GM21360 (cell line): ENCODE results near the gene CHN2.

ENCODE experiments used
- ATAC-seq: cut with Tn5 transposase; IDR thresholded peaks from one replicate; pipeline ENCODE4 v1.9.1; 2021; ENCODE audit warnings: mild to moderate bottlenecking, moderate library complexity; ENCODE audit not compliant: unreplicated experiment

Gene CHN2

DNA sequence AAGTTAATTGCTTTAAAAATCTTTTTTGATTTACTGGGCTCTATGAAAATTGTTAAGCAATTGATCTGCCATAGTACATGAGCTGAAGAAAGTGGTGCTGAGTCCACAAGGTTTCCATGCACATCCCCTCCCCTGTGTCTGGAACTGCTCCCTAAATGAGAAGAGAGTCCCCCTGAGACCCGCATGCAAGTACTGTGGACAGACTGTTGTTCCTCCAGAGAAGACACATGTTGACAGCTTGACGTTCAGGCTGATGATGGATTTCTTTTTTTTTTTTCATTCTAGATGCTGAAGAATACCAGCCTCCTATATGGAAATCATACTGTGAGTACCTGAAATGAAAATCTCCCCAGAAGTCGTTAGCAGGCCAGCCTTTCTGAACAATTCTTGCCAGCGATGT is 159.8 kb downstream of the CHN2 start:
- no peak for ATAC-seq

DNA sequence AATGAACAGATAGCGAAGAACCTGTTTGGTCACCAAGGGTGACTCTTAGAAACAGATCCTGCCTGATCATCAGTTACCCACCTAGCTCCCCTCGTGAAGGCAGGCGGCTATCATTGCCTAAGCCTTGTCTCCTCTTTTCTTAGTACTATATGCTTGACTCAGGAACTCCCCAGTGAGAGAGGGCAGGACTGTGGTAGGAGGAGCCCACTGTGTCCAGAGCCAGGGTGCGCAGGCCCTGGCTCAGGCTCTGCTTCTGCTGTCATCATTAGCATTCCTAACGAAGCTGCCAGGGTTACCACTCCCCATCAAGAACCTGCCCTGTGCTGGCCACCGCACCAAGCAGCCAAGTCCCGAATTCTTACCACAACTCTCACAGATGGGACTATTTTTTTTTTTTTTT is 160.8 kb downstream of the CHN2 start:
- ATAC-seq: no peak

GRCh38 chr7:29356631-29357030 is 162.1 kb downstream of the CHN2 start:
- no peak for ATAC-seq

- no peak for ATAC-seq
Observed at GRCh38 chr7:29359482-29360093, 165.0 kb downstream of the CHN2 start.

- ATAC-seq: no peak
Observed at GRCh38 chr7:29360633-29361625, 166.4 kb downstream of the CHN2 start.

DNA sequence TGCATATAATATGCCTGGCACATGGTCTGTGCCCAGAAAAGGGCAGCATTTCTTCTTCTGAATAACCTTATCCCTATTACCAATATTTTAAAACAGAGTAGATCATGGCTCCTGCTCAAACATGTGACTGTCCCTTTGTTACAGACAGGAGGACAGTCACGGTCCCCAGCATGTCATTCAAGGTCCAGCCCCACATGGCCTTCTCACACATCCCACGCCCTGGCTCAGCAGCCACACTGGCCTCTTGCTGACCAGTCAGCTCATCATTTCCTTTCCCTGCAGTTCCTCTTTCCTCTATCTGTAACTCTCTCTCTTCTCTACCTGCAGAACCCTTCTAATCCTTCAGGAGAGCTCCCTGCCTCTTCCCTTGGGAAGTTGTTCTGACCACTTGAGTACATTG is 167.8 kb downstream of the CHN2 start:
- ATAC-seq: no peak

DNA sequence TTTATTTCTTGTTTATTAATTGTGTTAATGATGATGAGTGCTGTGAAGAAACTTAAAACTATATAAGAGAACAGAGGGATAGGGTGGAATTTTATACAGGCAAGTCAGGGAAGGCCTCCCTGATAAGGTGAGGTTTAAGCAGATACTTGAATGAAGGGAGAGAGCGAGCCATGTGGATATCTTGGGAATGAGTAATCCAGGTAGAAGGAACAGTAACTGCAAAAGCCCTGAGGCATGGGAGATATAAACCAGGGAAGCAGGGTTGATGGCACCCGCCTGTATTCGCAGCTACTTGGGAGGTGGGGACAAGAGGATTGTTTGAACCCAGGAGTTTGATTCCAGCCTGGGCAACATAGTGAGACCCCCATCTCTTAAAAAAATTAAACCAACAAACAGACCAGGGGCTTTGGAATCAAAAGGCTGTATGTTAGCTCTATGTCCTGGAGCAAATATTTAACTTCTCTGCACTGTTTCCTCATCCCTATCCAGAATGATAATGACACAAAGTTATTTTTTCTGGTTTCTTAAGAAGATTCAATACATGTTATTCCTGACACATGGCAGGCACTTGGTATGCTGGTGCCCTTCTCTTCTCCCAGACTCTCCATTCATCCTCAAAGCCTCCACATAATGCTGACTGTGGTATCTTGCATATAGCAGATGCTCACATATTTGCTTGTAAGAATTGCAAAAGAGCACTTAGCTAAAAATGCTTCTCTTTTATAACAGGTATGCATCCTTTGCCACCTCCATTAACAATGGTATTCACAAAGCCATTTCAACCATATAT is 169.3 kb downstream of the CHN2 start:
- no peak for ATAC-seq

DNA sequence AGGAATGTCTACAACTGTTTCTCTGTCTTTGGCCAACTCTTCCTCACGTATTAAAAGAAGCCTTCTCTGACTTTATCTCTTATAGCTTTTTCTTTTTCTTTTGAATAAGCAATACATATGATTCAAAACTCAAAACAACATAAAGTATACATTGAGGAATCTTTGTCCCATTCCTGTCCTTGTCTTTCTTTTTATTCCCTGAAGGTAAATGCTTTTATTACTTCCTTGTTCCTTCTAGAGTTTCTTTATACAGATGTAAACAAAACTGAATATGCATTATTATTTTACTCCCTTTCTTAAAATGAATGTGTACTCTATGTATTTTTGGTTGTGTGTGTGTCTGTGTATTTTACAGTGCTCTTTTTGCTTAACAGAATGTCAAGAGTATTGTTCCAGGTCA is 170.1 kb downstream of the CHN2 start:
- ATAC-seq: no peak

DNA sequence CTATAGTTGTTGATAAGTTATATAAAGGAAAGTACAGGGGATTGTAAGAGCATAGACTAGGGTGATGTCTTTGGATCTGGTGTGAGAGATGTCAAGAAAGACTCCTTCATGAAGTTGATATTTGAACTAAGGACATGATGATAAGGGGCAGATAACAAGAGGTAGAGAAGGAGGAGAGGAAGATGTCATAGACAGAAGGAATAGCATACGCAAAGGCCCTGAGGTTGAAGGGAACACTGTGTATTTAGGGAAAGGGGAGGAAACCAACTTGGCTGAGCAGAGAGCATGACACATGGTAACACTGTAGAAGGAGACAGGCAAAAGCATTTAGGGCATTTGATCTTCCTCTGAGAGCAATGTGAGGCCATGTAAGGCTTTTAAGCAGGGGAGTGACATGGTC is 170.8 kb downstream of the CHN2 start:
- no peak for ATAC-seq

DNA sequence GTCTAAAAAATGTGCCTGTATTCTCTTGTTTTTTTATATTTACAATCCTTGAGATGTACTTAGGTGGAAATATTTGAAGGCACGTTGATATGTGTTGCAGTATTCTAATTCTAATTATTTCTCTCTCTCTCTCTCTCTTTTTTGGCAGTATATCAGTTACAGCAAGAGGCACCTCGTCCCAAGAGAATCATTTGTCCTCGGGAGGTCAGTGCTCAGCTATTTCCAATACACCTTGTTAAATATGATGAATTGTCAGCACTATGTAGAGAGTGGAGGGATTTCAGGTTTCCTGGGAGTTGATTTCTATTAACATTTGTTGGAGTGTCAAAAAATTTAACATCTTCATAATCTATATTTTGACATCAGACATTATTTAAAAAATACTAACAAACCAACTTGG is 173.2 kb downstream of the CHN2 start:
- ATAC-seq: no peak

DNA sequence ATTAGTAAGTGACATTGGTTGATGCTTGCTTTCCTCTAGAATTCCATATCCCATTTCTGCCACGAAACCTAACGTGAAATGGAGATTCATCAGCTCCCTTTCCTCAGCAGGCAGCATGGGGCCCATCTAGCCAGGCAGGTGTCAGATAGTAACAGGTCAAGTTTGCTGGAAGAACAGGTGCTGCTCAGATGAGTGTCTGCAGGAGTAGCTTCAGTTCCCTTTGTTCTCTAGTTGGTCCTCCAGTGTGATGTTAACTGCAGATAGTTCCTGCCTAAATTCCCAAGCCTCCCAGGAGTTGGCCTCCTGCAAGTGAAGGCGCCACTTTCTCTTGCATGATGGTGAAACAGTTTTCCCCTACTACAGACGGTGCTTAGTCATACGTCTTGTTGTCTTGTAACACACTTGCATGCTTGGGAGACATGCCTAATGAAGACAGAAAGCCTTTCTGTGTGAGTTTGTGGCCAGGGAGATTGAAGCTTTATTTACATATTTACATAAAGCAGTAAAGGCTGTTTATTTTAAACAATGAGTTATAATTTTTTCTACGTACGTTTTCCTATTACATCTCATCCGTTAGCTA is 175.4 kb downstream of the CHN2 start:
- no peak for ATAC-seq

DNA sequence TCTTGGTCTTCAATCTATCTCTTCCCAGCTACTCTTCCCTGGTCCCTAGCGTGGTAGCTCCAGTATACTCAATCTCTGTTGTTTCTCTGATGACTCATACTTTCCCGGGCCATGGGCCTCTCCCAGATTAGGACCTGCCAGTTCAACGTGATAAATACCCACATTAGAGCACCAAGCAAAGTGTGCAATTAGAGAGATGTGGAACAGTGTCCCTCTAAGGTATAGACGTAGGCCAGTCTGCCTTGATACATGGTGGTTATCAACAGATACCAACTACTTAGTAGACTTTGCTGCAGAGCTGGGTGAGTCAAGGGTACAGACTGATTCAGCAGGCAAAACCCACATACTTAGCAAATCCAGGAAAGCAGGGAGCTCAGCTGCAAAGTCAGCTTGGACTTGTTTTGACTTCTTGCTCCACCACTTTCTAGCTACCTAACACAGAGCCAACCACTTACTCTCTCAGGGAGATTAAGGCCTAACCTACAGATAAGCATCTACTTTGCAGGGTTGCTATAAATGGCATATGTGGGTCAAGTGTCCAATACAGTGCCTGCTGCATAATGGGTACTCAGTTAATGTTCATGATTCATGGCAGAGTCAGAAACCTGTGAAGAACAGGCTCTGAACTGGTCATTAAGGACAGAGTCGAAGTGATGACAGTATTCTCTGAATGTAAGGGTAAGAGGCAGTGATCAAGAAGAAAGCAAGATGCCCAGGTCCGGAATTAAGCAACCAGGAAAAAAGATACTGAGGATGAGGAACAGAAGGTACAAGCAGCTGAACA is 176.1 kb downstream of the CHN2 start:
- no peak for ATAC-seq

GRCh38 chr7:29371472-29371871 is 176.9 kb downstream of the CHN2 start:
- no peak for ATAC-seq

DNA sequence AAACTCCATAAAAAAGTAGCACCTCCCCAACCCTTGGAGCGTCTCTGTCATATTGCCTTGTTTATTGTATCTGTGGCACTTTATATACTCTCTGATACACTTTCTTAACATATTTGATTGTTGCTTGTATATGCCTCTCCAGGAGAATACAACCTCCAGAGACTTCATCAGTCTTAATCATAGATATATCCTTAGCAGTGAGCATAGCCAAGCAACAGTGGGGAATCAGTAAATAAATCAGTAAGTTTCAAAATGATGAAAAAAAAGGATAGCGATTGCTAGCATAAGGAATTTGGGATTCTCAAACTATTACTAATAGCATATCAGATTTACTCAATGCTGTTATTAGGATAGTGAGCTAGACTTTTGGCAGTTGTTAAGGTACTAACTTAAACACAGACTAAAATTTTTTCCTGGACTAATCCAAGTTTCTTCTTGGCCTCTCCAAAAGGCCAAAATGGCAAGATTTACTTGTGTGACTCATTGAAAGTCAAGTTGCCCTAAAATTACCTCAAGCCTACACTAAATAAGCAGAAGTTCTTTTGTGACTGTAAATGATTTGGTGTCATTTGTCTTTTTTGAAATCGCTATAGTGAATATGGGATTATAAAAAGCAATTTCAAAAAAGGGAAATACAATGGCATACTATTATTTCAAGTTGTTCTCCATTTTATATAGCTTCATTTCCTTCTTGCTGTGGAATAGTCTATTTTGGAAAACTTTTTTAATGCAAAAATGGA is 177.9 kb downstream of the CHN2 start:
- ATAC-seq: no peak

DNA sequence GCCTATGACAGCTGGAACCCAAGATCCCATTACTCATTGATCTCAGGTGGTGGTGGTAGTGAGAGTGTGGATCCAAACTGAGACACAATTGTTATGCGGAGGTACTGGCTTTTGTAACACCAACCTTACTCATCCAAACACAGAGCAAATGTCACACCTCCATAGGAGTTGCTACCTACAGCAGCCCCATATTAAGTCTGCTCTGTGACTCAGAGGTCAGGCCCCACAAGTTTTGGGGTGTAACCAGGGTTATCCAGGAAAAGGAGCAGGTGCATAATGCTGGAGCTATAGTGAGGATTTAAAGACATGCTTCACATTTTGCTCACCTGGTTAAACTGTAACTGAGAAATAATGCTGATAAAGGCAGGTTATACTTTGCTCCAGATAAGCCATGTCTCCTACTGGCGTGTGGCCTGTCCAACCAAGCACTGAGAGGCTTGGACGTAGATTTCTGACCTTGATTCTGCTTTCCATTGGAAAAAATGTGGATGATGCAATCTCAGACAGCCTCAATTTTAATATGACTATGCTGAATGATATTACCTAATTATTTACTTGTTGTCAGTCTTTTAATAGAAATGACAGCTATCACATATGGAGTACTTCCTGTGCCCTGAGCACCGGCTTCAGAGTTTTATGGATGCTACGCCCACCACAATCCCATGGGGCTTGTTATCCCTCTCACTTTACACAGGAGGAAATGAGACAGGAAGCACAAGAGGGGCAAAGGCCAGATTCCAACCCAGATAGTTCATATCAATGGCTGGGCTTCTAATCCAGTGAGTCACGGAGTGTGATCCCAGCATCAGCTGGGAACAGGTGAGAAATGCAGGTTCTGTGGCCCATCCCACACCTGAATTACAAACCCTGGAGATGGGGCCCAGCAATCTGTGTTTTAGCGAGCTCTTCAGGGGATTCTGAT is 181.3 kb downstream of the CHN2 start:
- ATAC-seq: no peak

DNA sequence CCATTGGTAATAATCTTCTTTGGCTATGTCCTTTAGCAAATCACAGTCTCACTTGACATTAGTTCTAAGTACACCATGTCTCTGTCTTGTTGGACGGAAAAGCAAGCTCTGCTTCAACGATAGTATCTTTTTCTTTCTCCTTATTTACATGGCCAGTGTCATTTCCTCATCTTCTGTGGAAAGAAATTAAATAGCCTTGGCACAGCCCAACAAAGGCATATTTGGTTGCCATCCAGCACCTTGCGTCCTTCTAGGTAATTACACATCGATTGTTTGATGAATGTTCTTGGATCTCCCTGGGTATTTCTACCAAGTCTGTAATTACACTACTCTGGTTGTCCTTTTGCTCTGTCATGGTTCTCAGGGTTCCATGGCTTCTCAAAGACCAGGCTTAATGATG is 183.1 kb downstream of the CHN2 start:
- ATAC-seq: no peak

DNA sequence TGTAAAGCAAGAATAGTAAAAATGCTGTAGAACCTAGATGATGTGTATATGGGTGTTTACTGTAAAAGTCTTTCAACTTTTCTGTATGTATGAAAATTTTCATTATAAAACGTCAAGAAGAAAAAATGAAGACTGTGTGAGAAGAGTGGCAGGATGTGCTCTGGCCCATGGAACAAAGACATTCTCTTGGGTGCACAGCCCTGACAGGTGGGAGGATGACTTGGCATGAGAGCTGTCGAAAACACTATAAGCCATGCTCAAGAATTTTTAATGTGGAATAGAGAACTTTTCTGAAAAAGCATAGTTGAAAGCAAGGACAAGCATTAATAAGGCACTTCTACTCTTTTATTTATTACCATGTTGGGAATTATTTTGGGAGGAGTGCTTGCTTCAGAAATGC is 185.0 kb downstream of the CHN2 start:
- no peak for ATAC-seq

GRCh38 chr7:29381206-29382094 is 186.9 kb downstream of the CHN2 start:
- ATAC-seq: no peak
